Mesendoderm (in vitro differentiated cells): Measurements from ENCODE around the gene MX1.
"Not testable (repeated sequence)": the region's sequence is repeated elsewhere in the genome, so short reads cannot be mapped to it uniquely, and the experiment has no call there.

Experiments used
- DNase-seq: peaks from one replicate; pipeline ENCODE4 v3.0.0; 2013
- H2AK5ac ChIP-seq: 2 replicates; pipeline ENCODE4 v1.6.1; 2013; ENCODE audit warnings: low read length, inconsistent platforms
- H2BK120ac ChIP-seq: 2 replicates; pipeline ENCODE4 v1.6.1; 2013; ENCODE audit warnings: low read depth, mild to moderate bottlenecking, low read length, moderate library complexity, mixed read lengths
- H2BK15ac ChIP-seq: replicated peaks from 2 replicates; pipeline ENCODE4 v1.6.1; 2013; ENCODE audit warnings: low read depth, mild to moderate bottlenecking, moderate library complexity
- H2BK5ac ChIP-seq: 2 replicates; pipeline ENCODE4 v1.6.1; 2013; ENCODE audit warnings: low read length, inconsistent platforms
- H3K18ac ChIP-seq: 2 replicates; pipeline ENCODE4 v1.6.1; 2013; ENCODE audit warnings: mild to moderate bottlenecking, low read length, mixed read lengths
- H3K23ac ChIP-seq: one replicate; pipeline ENCODE4 v1.6.1; 2013; ENCODE audit warnings: low read length
- H3K27ac ChIP-seq: 2 replicates; pipeline ENCODE4 v1.5.1; 2013; ENCODE audit warnings: low read depth, mild to moderate bottlenecking, inconsistent platforms, low read length, moderate library complexity
- H3K27me3 ChIP-seq: 2 replicates; pipeline ENCODE4 v1.6.1; 2013; ENCODE audit warnings: low read length, control low read depth, mild to moderate bottlenecking, inconsistent platforms; ENCODE audit not compliant: insufficient read depth, poor library complexity
- H3K36me3 ChIP-seq: 2 replicates; pipeline ENCODE4 v1.6.1; 2013; ENCODE audit warnings: low read length, inconsistent platforms; ENCODE audit not compliant: control insufficient read depth, insufficient read depth
- H3K4ac ChIP-seq: one replicate; pipeline ENCODE4 v1.6.1; 2013; ENCODE audit warnings: low read depth, mild to moderate bottlenecking, low read length, moderate library complexity
- H3K4me1 ChIP-seq: 2 replicates; pipeline ENCODE4 v1.6.1; 2013; ENCODE audit warnings: low read depth, low read length, inconsistent platforms; ENCODE audit not compliant: control insufficient read depth
- H3K4me2 ChIP-seq: 2 replicates; pipeline ENCODE4 v1.6.1; 2013; ENCODE audit warnings: low read length
- H3K4me3 ChIP-seq: 2 replicates; pipeline ENCODE4 v1.5.1; 2013; ENCODE audit warnings: mild to moderate bottlenecking, low read length
- H3K56ac ChIP-seq: one replicate; pipeline ENCODE4 v1.6.1; 2013; ENCODE audit warnings: low read length
- H3K79me1 ChIP-seq: 2 replicates; pipeline ENCODE4 v1.6.1; 2013; ENCODE audit warnings: low read length, inconsistent platforms
- H3K79me2 ChIP-seq: 2 replicates; pipeline ENCODE4 v1.6.1; 2013; ENCODE audit warnings: mild to moderate bottlenecking, low read length; ENCODE audit not compliant: control insufficient read depth, insufficient read depth
- H3K9ac ChIP-seq: 2 replicates; pipeline ENCODE4 v1.6.1; 2013; ENCODE audit warnings: low read length, inconsistent platforms
- H4K5ac ChIP-seq: one replicate; pipeline ENCODE4 v1.6.1; 2013; ENCODE audit warnings: low read length
- H4K8ac ChIP-seq: one replicate; pipeline ENCODE4 v1.6.1; 2013; ENCODE audit warnings: low read depth, mild to moderate bottlenecking, control low read depth, low read length, moderate library complexity
- WGBS: extraction: QIAGEN DNeasy Blood & Tissue Kit; methylation state at CpG from one replicate; pipeline ENCODE4 v1.1.7; 2013; ENCODE audit warnings: low lambda C conversion rate, missing lambda C conversion rate; ENCODE audit not compliant: insufficient coverage; ENCODE audit errors: extremely low coverage; 5-methylcytosine and 5-hydroxymethylcytosine counted together

MX1 gene

DNA sequence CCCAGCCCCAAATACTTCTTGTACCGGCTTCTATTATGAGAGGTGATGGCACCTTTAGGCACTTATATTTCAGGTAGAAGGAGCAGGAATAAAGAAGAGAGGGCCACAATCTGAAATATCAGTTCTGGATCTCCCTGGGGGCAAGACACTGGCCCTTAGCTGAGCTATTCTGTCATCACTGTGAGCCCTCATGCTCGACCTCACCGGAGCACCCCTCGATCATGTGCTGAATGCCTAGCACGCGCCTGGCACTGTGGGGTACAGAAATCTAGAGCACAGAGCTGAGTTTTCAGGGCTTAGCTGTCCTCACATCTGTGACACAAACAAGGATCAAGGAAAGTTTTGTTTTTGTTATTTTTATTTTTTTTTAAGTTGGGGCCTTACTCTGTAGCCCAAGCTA, 7.6 kb upstream of the MX1 start:
- H3K79me1 ChIP-seq = no peaks in the 10 kb centered on the region
- no peak overlapping the region for H3K27ac ChIP-seq

DNA sequence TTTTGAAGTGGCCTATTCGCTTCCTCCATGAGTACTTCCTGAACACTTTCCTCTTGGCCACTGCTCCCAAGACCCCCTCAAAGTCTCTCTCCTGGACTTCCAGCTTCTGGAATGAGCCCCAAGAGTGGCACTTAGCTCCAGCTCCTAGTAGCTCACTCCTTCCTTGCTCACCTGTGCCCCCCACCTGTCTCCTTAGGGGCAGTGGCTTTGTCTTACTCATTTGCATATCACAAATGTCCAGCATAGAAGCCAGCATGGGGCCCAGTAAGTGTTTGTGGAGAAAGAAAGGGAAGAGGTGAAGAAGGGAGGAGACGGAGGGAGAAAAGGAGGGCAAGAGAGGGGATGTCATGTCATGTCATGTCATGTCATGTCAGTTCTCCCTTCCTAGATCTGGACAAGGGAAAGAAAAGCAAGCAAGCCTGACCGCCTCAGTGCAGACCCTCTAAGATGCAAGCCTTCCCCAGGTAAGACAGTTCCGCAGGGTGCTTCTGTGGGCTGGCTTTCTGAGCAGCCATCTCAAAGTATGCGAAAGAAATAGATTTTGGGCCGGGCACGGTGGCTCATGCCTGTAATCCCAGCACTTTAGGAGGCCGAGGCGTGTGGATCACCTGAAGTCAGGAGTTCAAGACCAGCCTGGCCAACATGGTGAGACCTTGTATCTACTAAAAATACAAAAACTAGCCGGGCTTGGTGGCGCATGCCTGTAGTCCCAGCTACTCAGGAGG, 6.9 kb upstream of the MX1 start:
- Histone ChIP-seq H4K8ac (no peak overlapping the region), H3K27me3 (no peaks in the 10 kb centered on the region), H2BK5ac (no peak overlapping the region), H3K27ac (no peak overlapping the region), H4K5ac (no peak overlapping the region), H3K79me2 (no peaks in the 10 kb centered on the region), H3K18ac (no peak overlapping the region), H3K56ac (no peak overlapping the region), H3K9ac (no peak overlapping the region), H3K4me1 (peaks cover 3% of the 10 kb centered on the region), H2AK5ac (no peak overlapping the region), H2BK120ac (no peak overlapping the region), H3K4ac (no peak overlapping the region), H3K4me2 (no peak overlapping the region), H3K23ac (no peak overlapping the region), H3K36me3 (no peaks in the 10 kb centered on the region), H2BK15ac (no peak overlapping the region), H3K79me1 (no peaks in the 10 kb centered on the region), H3K4me3 (no peak overlapping the region)
- no CpG with 5 or more reads among the region's 11 CpGs for WGBS
- DNase-seq = no peak

More for the DNA sequence above, 7.6 kb upstream of the MX1 start:
- H3K4me1 ChIP-seq = peaks cover 3% of the 10 kb centered on the region
- no peaks in the 10 kb centered on the region for H3K27me3 ChIP-seq
- no peak overlapping the region for H4K8ac ChIP-seq
- H3K36me3 ChIP-seq = no peaks in the 10 kb centered on the region
- H3K79me2 ChIP-seq = no peaks in the 10 kb centered on the region
- H3K9ac ChIP-seq = no peak overlapping the region
- no peak for DNase-seq
- WGBS = no CpG with 5 or more reads among the region's 6 CpGs
- no peak overlapping the region for H3K56ac ChIP-seq
- H2BK120ac ChIP-seq = no peak overlapping the region
- no peak overlapping the region for H2BK15ac ChIP-seq
- H4K5ac ChIP-seq = no peak overlapping the region
- H2AK5ac ChIP-seq = no peak overlapping the region
- H3K18ac ChIP-seq = no peak overlapping the region
- H3K23ac ChIP-seq = no peak overlapping the region
- H2BK5ac ChIP-seq = no peak overlapping the region
- H3K4me3 ChIP-seq = no peak overlapping the region
- H3K4ac ChIP-seq = no peak overlapping the region
- H3K4me2 ChIP-seq = no peak overlapping the region

GRCh38 chr21:41419921-41420862, 5.8 kb upstream of the MX1 start:
- H3K4ac ChIP-seq = no peak overlapping the region
- no peak overlapping the region for H2AK5ac ChIP-seq
- peak overlapping the region; percentile 54 for H2BK120ac ChIP-seq
- H3K56ac ChIP-seq = peak overlapping the region; percentile 78
- H3K4me3 ChIP-seq = peak overlapping the region; percentile 43
- H3K79me2 ChIP-seq = no peaks in the 10 kb centered on the region
- no peaks in the 10 kb centered on the region for H3K27me3 ChIP-seq
- peak overlapping the region; percentile 38 for H3K9ac ChIP-seq
- no peak overlapping the region for H3K23ac ChIP-seq
- H4K8ac ChIP-seq = no peak overlapping the region
- no peak overlapping the region for H3K27ac ChIP-seq
- peak overlapping the region; percentile 46 for H3K4me2 ChIP-seq
- peak; percentile 77 for DNase-seq
- no peak overlapping the region for H2BK15ac ChIP-seq
- no peaks in the 10 kb centered on the region for H3K79me1 ChIP-seq
- WGBS = no CpG with 5 or more reads among the region's 54 CpGs
- no peak overlapping the region for H2BK5ac ChIP-seq
- H3K18ac ChIP-seq = peak overlapping the region; percentile 52
- H3K36me3 ChIP-seq = no peaks in the 10 kb centered on the region
- peaks cover 3% of the 10 kb centered on the region for H3K4me1 ChIP-seq
- H4K5ac ChIP-seq = no peak overlapping the region

- not testable (repeated sequence) for H2BK15ac ChIP-seq, H3K9ac ChIP-seq, H3K4ac ChIP-seq, H3K4me3 ChIP-seq, H3K56ac ChIP-seq, H3K36me3 ChIP-seq, H3K27ac ChIP-seq, H4K8ac ChIP-seq, H3K27me3 ChIP-seq, H3K79me1 ChIP-seq, H2BK120ac ChIP-seq, H3K79me2 ChIP-seq, H3K4me1 ChIP-seq, H2AK5ac ChIP-seq, DNase-seq, H4K5ac ChIP-seq, H3K18ac ChIP-seq, H3K4me2 ChIP-seq, H3K23ac ChIP-seq, H2BK5ac ChIP-seq
- no CpG with 5 or more reads among the region's 8 CpGs for WGBS
These were observed 5.0 kb upstream of the MX1 start for GRCh38 chr21:41420998-41421397.

GRCh38 chr21:41422546-41423304, 3.3 kb upstream of the MX1 start:
- no peak overlapping the region for H2BK15ac ChIP-seq
- no peak overlapping the region for H3K18ac ChIP-seq
- no peak overlapping the region for H2BK5ac ChIP-seq
- H3K4me1 ChIP-seq = peaks cover 3% of the 10 kb centered on the region
- H3K4ac ChIP-seq = no peak overlapping the region
- H3K23ac ChIP-seq = no peak overlapping the region
- no peaks in the 10 kb centered on the region for H3K79me2 ChIP-seq
- peaks cover 10% of the 10 kb centered on the region for H3K27me3 ChIP-seq
- no CpG with 5 or more reads among the region's 19 CpGs for WGBS
- H3K36me3 ChIP-seq = no peaks in the 10 kb centered on the region
- no peak overlapping the region for H3K9ac ChIP-seq
- no peak overlapping the region for H3K56ac ChIP-seq
- no peak for DNase-seq
- no peak overlapping the region for H3K4me2 ChIP-seq
- no peaks in the 10 kb centered on the region for H3K79me1 ChIP-seq
- H2BK120ac ChIP-seq = no peak overlapping the region
- H4K5ac ChIP-seq = no peak overlapping the region
- no peak overlapping the region for H2AK5ac ChIP-seq
- no peak overlapping the region for H3K4me3 ChIP-seq
- H4K8ac ChIP-seq = no peak overlapping the region
- no peak overlapping the region for H3K27ac ChIP-seq
